Stimulated activated CD8-positive, alpha-beta memory T cell treated with anti-CD3 and anti-CD28 coated beads, Interleukin-15, amount 100 ng/mL, for 24 hours (primary cell): ENCODE data around the gene UBE2E1.
"Not testable (repeated sequence)": the region's sequence is repeated elsewhere in the genome, so short reads cannot be mapped to it uniquely, and the experiment has no call there.

Experiments
- DNase-seq: peaks from one replicate; pipeline ENCODE4 v3.0.0-alpha.2; 2020; ENCODE audit warnings: low read depth

The UBE2E1 gene

GRCh38 chr3:23918331-23918730 is 112.6 kb downstream of the UBE2E1 start:
- not testable (repeated sequence) for DNase-seq

GRCh38 chr3:23919628-23920027 is 113.9 kb downstream of the UBE2E1 start:
- DNase-seq: no peak

- no peak for DNase-seq
These were observed 114.4 kb downstream of the UBE2E1 start for GRCh38 chr3:23920151-23920655.

- no peak for DNase-seq
These were observed 115.3 kb downstream of the UBE2E1 start for GRCh38 chr3:23921052-23921511.

DNA sequence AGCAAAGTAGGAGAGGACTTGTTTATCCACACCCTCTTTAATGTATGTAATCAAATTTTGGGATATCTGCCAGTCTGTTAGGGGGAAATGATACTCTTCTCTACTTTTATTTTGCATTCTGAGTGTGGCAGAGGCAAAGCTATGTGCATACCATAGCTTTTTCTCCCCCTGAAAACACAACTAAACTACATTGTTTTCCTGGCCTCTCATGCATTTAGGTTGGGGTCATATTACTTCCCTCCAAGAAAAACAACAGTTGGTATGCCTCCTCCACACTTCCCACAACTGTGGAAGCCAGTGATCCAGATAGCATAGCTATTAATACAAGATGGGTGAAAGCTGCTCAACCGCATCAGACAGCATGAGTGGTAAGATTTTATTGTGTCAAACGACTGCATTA is 118.0 kb downstream of the UBE2E1 start:
- DNase-seq: no peak

GRCh38 chr3:23926246-23926645 is 120.5 kb downstream of the UBE2E1 start:
- DNase-seq: no peak

GRCh38 chr3:23926736-23927135 is 121.0 kb downstream of the UBE2E1 start:
- no peak for DNase-seq

- DNase-seq: no peak
These were observed 122.8 kb downstream of the UBE2E1 start for GRCh38 chr3:23928524-23928923.

- no peak for DNase-seq
These were observed 125.8 kb downstream of the UBE2E1 start for GRCh38 chr3:23931597-23931996.

GRCh38 chr3:23932571-23932970 is 126.8 kb downstream of the UBE2E1 start:
- no peak for DNase-seq

DNA sequence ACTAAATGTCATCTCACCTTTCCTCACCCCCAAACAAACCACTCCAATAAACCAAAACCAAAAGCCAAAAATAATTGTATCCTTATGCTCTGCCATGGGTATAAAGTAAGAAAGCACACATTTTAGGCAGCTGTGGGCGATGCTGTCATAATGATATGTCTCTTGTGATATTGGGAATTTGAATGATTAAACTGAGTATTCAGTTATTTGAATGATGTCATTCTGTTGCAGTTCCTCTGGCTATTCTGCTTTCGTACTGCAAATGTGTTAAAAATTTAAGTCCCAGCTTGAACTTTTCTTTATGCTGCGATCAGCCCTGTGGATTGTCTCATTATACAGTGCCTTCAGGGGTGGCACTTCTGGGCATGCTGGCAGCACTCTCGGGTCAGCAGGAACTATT is 128.5 kb downstream of the UBE2E1 start:
- DNase-seq: no peak

DNA sequence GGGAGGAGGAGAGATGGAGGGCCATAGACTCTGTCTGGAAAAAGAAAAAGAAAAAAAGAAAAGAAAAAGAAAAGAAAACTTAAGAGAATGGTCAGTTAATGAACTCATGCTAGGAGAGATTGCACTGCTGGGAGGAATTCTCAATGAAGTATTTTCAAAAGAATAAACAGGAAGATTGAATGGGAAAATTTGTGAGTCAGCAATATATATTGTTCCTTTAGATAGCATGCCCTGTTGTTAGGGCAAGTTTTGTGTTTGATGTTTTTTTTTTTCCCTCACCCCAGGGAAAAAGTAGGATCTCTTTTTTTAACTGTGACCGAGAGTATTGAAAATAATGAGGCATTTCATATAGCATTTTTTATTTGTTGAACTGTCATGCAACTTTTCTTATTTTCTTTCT is 131.5 kb downstream of the UBE2E1 start:
- DNase-seq: no peak

GRCh38 chr3:23938688-23939087 is 132.9 kb downstream of the UBE2E1 start:
- DNase-seq: no peak

GRCh38 chr3:23940775-23941174 is 135.0 kb downstream of the UBE2E1 start:
- no peak for DNase-seq
